A549 treated with Mapracorat at 1 μM for 4 hours (cell line): ENCODE measurements around the gene TIMM23B. TPM values are rescaled to one million over a fixed set of nuclear protein-coding genes. Genes with fewer than 3 reads are reported as not detected.

Experiments used
- total RNA-seq: library from RNA; stranded (reverse); fragments of 200-300 nt; extraction: Qiagen RNA extraction; gene quantifications from 5 replicates; pipeline ENCODE4 v1.2.3, GENCODE V29; 2022

TIMM23B gene, protein sequence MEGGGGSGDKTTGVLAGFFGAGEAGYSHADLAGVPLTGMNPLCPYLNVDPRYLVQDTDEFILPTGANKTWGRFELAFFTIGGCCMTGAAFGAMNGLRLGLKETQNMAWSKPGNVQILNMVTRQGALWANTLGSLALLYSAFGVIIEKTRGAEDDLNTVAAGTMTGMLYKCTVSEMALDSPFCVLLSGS
- 15.3 to 22.7 TPM (median 18.9 TPM) in 5 replicates for total RNA-seq

DNA sequence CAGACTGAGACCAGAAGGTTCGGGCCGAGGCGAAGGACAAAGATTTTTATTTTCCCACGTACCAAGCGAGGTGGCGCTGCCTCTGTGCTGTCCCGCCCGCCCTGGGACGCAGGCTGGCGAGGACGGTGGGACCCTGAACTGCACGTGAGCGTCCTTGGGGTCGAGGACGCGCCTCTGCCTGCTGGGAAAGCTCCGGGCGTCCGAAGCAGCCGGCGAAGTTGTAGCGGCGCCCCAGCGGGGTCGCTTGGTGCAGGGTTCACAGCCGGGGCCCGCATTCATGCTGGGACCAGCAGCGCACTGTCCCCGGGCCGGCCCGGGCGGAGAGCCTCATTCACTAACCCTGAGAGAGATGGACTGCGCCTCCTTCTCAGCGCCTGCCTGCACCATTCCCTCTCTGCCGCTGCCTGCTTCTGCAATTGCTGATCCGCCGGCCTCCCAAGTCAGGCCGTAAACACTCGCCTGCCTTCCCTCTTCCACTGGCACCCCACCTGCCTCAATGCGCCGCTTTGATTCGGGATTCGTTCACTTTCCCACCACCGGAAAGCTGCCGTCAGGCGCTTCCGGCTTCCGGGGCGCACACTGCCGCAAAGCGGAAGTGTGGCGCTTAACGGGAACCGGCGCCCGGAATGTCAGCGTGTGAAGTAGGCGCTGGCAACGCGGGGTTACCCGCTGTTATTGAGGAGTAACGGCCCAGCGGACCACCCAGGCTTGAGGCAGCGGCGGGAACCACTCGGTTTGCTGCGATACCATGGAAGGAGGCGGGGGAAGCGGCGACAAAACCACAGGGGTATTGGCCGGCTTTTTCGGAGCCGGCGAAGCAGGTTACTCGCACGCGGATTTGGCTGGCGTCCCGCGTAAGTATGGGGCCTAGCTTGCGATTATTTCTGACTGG, at the start of gene TIMM23B, which contains the start of gene PARG:
Gene TIMM23B, plus strand, starts transcription at position 607 of the 892 bp plus-strand sequence. Its CDS starts 142 bp downstream, at position 749.
Gene PARG, minus strand, starts transcription at position 581 of the 892 bp plus-strand sequence. Its CDS starts 302 bp downstream, at position 279.

DNA sequence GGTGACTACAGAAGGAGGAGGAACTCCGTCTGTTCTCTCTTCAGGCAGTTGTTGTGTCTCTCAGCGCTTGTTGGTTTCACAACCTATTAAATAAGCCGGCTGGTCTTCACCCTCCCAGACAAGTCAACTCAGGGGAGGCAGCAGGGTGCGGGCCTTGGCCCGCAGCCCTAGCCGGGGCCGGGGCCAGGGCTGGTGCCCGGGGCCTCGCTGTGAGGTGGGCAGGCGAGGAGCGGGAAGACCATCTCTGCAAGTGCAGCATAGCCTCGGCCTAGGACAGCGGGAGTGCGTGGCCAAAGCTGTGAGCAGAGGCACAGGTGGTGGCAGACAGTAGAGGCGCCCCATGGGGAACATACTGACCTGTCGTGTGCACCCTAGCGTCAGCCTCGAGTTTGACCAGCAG, 46.5 kb downstream of the TIMM23B start, which contains the start of gene AGAP6:
Gene AGAP6, plus strand, starts transcription at position 31 of the 400 bp plus-strand sequence. Its CDS starts 310 bp downstream, at position 341.

Other genes starting within 250 kb of the TIMM23B start
- gene OGDHL, start 179.7 kb upstream of the TIMM23B start, total RNA-seq, result 0.16 to 0.46 TPM (median 0.25 TPM) in 5 replicates
- 16.0 to 20.2 TPM (median 19.2 TPM) in 5 replicates for gene PARG, start within 50 bp of the TIMM23B start, total RNA-seq
- gene AGAP6, start 46.4 kb downstream of the TIMM23B start, total RNA-seq, result 7.3 to 10.0 TPM (median 8.6 TPM) in 5 replicates
- gene WASHC2A, start 125.9 kb downstream of the TIMM23B start, total RNA-seq, result 11.1 to 14.0 TPM (median 12.8 TPM) in 5 replicates